ENCODE measurements around the gene HTT. TPM values are rescaled to one million over a fixed set of nuclear protein-coding genes. Genes with fewer than 3 reads are reported as not detected.

HTT gene
- total RNA-seq, 1 experiment from 2014 or later, result 64.4 TPM

- Histone ChIP-seq H2BK12ac (ENCODE audit: insufficient read length, low read depth, low read length) (no peak overlapping the region), H3K9me3 (ENCODE audit: control insufficient read depth, low read depth, low read length) (no peaks in the 10 kb centered on the region), H3K9ac (ENCODE audit: extremely low read depth, insufficient read length, low read length) (no peak overlapping the region), H4K8ac (replicated peaks; ENCODE audit: insufficient read length, low read depth, low read length) (no peak overlapping the region), H3K4me2 (ENCODE audit: insufficient read depth, insufficient read length, low read length) (no peak overlapping the region), H4K5ac (ENCODE audit: insufficient read length, low read depth, low read length) (no peak overlapping the region), H2BK20ac (ENCODE audit: low read depth, low read length, poor library complexity, severe bottlenecking) (no peak overlapping the region), H3K27ac (ENCODE audit: insufficient read length, low read depth, low read length) (no peak overlapping the region), H3K18ac (ENCODE audit: insufficient read length, low read depth, low read length) (no peak overlapping the region), H3K4ac (ENCODE audit: low read depth, low read length) (no peak overlapping the region), H3K23me2 (ENCODE audit: insufficient read length, low read depth, low read length, poor library complexity, severe bottlenecking) (no peaks in the 10 kb centered on the region), H2BK120ac (ENCODE audit: low read depth, low read length, poor library complexity, severe bottlenecking) (no peak overlapping the region), H3T11ph (ENCODE audit: low read length) (no peak overlapping the region), H3K23ac (ENCODE audit: insufficient read length, low read depth, low read length) (no peak overlapping the region), H2AFZ (ENCODE audit: low read length) (no peak overlapping the region), H3K27me3 (ENCODE audit: insufficient read depth, low read length) (no peaks in the 10 kb centered on the region), H2BK15ac (ENCODE audit: low read depth, low read length) (no peak overlapping the region), H4K20me1 (ENCODE audit: control insufficient read depth, insufficient read depth, insufficient read length) (no peaks in the 10 kb centered on the region), H3K4me1 (ENCODE audit: insufficient read depth, low read length) (no peaks in the 10 kb centered on the region), H2AK5ac (ENCODE audit: insufficient read length, low read length) (no peak overlapping the region), H3K79me1 (ENCODE audit: insufficient read depth, low read depth, low read length, poor library complexity, severe bottlenecking) (no peaks in the 10 kb centered on the region), H3K79me2 (ENCODE audit: insufficient read depth, low read length) (no peaks in the 10 kb centered on the region), H4K91ac (ENCODE audit: insufficient read length, low read depth, low read length) (no peak overlapping the region), H3K14ac (ENCODE audit: insufficient read depth, low read length) (no peak overlapping the region), H2BK5ac (ENCODE audit: insufficient read length, low read length) (no peak overlapping the region), H3K56ac (ENCODE audit: insufficient read length, low read depth, low read length) (no peak overlapping the region)
- no peak overlapping the region for H3K4me3 Mint-ChIP-seq
- H3K27ac Mint-ChIP-seq, result no peak overlapping the region
- H3K9me3 Mint-ChIP-seq, result no peaks in the 10 kb centered on the region
- no peak for DNase-seq
- no peaks in the 10 kb centered on the region; the same call in 1 of the 2 replicates for H3K27me3 Mint-ChIP-seq (ENCODE audit: low read depth)
- H3K4me1 Mint-ChIP-seq, result no peaks in the 10 kb centered on the region
- TF ChIP-seq CTCF (conservative IDR thresholded peaks at IDR 0.05), result no peak
- whole genome bisulfite sequencing (ENCODE audit: extremely low coverage, insufficient read length, low lambda C conversion rate), result no CpG with 5 or more reads among the region's 3 CpGs
- H3K36me3 Mint-ChIP-seq (ENCODE audit: insufficient read depth in 1 of 3, low read depth in 3 of 3), result peaks cover 37 to 87% (median 80%) of the 10 kb centered on the region in 3 experiments; a peak in 6 of 7 replicates
Measured at GRCh38 chr4:3130201-3130600, 55.7 kb downstream of the HTT start.
